ENCODE measurements around the gene TIMM8B.
"Not testable (repeated sequence)": the region's sequence is repeated elsewhere in the genome, so short reads cannot be mapped to it uniquely, and the experiment has no call there.

The TIMM8B gene

GRCh38 chr11:112073941-112074811 is 12.4 kb downstream of the TIMM8B start, which contains the start of the genes NKAPD1 and PIH1D2:
Gene NKAPD1 (plus strand): TSS chr11:112074299. CDS start chr11:112075575, 1,276 bp downstream.
Gene PIH1D2 (minus strand): TSS chr11:112074017. CDS start chr11:112073174, 843 bp downstream.
- DNase-seq (ENCODE audit: low read depth), result peak; percentile 65

- DNase-seq (ENCODE audit: low read depth), result no peak
Observed at GRCh38 chr11:112062923-112063322, 23.6 kb downstream of the TIMM8B start.

- DNase-seq (ENCODE audit: low read depth), result no peak
Observed at GRCh38 chr11:112058103-112058502, 28.5 kb downstream of the TIMM8B start.

- no peak for DNase-seq (ENCODE audit: low read depth)
Observed at GRCh38 chr11:112057170-112057569, 29.4 kb downstream of the TIMM8B start.

- DNase-seq (ENCODE audit: low read depth), result no peak
Observed at GRCh38 chr11:112051768-112052167, 34.8 kb downstream of the TIMM8B start.

GRCh38 chr11:112050721-112051120 is 35.8 kb downstream of the TIMM8B start:
- DNase-seq (ENCODE audit: low read depth), result no peak

- no peak for DNase-seq (ENCODE audit: low read depth)
Observed at GRCh38 chr11:112049777-112050176, 36.8 kb downstream of the TIMM8B start.

- not testable (repeated sequence) for DNase-seq (ENCODE audit: low read depth)
Observed at GRCh38 chr11:112048256-112048655, 38.3 kb downstream of the TIMM8B start.

GRCh38 chr11:112046647-112047046 is 39.9 kb downstream of the TIMM8B start:
- not testable (repeated sequence) for DNase-seq (ENCODE audit: low read depth)

- DNase-seq (ENCODE audit: low read depth), result no peak
Observed at GRCh38 chr11:112044961-112045360, 41.6 kb downstream of the TIMM8B start.

GRCh38 chr11:112042961-112043304 is 43.6 kb downstream of the TIMM8B start:
- DNase-seq (ENCODE audit: low read depth), result no peak

- no peak for DNase-seq (ENCODE audit: low read depth)
Observed at GRCh38 chr11:112042161-112042960, 44.2 kb downstream of the TIMM8B start.

GRCh38 chr11:112037527-112037926 is 49.0 kb downstream of the TIMM8B start:
- DNase-seq (ENCODE audit: low read depth), result no peak
